Neutrophil (primary cell): ENCODE data around the gene ZNF618.

ENCODE experiments used
- H3K27ac ChIP-seq: fragments of 200-600 bp; sonication (generic); 2 replicates; pipeline ENCODE4 v1.5.1; 2016; ENCODE audit warnings: mild to moderate bottlenecking, moderate library complexity
- H3K27me3 ChIP-seq: fragments of 200-600 bp; sonication (generic); 2 replicates; pipeline ENCODE4 v1.6.0; 2016; ENCODE audit warnings: mild to moderate bottlenecking
- H3K36me3 ChIP-seq: fragments of 200-600 bp; sonication (generic); 2 replicates; pipeline ENCODE4 v1.5.1; 2017
- H3K4me1 ChIP-seq, 2 experiments: fragments of 200-600 bp in 1 of 2; sonication (generic) in 1 of 2; 1 replicate in 1 of 2; 2 replicates in 1 of 2; pipeline versions ENCODE4 v1.5.1 to v1.6.1; 2013 to 2016; ENCODE audit warnings: low read depth in 1 of 2, low read length in 1 of 2, mild to moderate bottlenecking in 1 of 2, moderate library complexity in 1 of 2; ENCODE audit not compliant: control insufficient read depth in 1 of 2, insufficient read depth in 1 of 2
- H3K4me3 ChIP-seq, 2 experiments: fragments of 200-600 bp in 1 of 2; sonication (generic) in 1 of 2; 1 replicate in 1 of 2; 2 replicates in 1 of 2; pipeline ENCODE4 v1.5.1; 2013 to 2016; ENCODE audit warnings: low read depth in 1 of 2, low read length in 1 of 2, mild to moderate bottlenecking in 1 of 2, moderate library complexity in 1 of 2
- H3K9me3 ChIP-seq: fragments of 200-600 bp; sonication (generic); 2 replicates; pipeline ENCODE4 v1.5.1; 2016
- CTCF ChIP-seq: fragments of 200-600 bp; sonication (generic); IDR thresholded peaks from 2 replicates; pipeline ENCODE4 v1.5.1; 2016; ENCODE audit warnings: antibody characterized with exemption

Gene ZNF618

GRCh38 chr9:114097613-114098020 lies 221.5 kb downstream of the ZNF618 start:
- Histone ChIP-seq H3K36me3 (no peaks in the 10 kb centered on the region), H3K9me3 (no peaks in the 10 kb centered on the region), H3K4me1 (peaks cover 0 to 6% of the 10 kb centered on the region in 2 experiments), H3K27me3 (peaks cover 69% of the 10 kb centered on the region), H3K27ac (no peak overlapping the region), H3K4me3 (no peak overlapping the region)
- TF ChIP-seq CTCF: no peak

- Histone ChIP-seq H3K36me3 (no peaks in the 10 kb centered on the region), H3K27ac (no peak overlapping the region), H3K4me3 (peak overlapping the region in 1 of 2 experiments; percentile 18), H3K27me3 (peaks cover 75% of the 10 kb centered on the region), H3K4me1 (peaks cover 0 to 6% of the 10 kb centered on the region in 2 experiments), H3K9me3 (no peaks in the 10 kb centered on the region)
- no peak for TF ChIP-seq CTCF
Observed at GRCh38 chr9:114098021-114098935, 222.2 kb downstream of the ZNF618 start.

GRCh38 chr9:114098936-114099668 lies 223.0 kb downstream of the ZNF618 start, which contains the start of gene KIF12:
Gene KIF12, minus strand, starts transcription at chr9:114099292. Its CDS starts 16 bp downstream, at chr9:114099276.
- H3K9me3 ChIP-seq: no peaks in the 10 kb centered on the region
- no peak within 1 kb of the TSS for H3K27ac ChIP-seq
- H3K4me1 ChIP-seq: peaks cover 0 to 6% of the 10 kb centered on the region in 2 experiments
- peak within 1 kb of the TSS in 1 of 2 experiments; percentile 18 for H3K4me3 ChIP-seq
- H3K27me3 ChIP-seq: peaks cover 80% of the 10 kb centered on the region
- TF ChIP-seq CTCF: no peak
- H3K36me3 ChIP-seq: no peaks in the 10 kb centered on the region

GRCh38 chr9:114099669-114100270 lies 223.7 kb downstream of the ZNF618 start:
- H3K4me1 ChIP-seq: peaks cover 0 to 6% of the 10 kb centered on the region in 2 experiments
- H3K27me3 ChIP-seq: peaks cover 87% of the 10 kb centered on the region
- no peak overlapping the region for H3K4me3 ChIP-seq
- no peak overlapping the region for H3K27ac ChIP-seq
- no peaks in the 10 kb centered on the region for H3K36me3 ChIP-seq
- no peaks in the 10 kb centered on the region for H3K9me3 ChIP-seq
- TF ChIP-seq CTCF: no peak

- TF ChIP-seq CTCF: no peak
- Histone ChIP-seq H3K27ac (no peak overlapping the region), H3K4me3 (no peak overlapping the region), H3K36me3 (no peaks in the 10 kb centered on the region), H3K4me1 (peaks cover 0 to 6% of the 10 kb centered on the region in 2 experiments), H3K27me3 (peaks cover 92% of the 10 kb centered on the region), H3K9me3 (no peaks in the 10 kb centered on the region)
Observed at GRCh38 chr9:114100536-114100935, 224.4 kb downstream of the ZNF618 start.
